AG09309 (cell line): ENCODE data around the gene DDX25.

Experiments
- DNase-seq: peaks from one replicate; pipeline ENCODE4 v3.0.0-alpha.2; 2010; ENCODE audit warnings: low read depth
- H3K4me3 ChIP-seq: 2 replicates; pipeline ENCODE4 v1.5.1; 2011; ENCODE audit warnings: mild to moderate bottlenecking, low read depth, low read length, moderate library complexity; ENCODE audit not compliant: control insufficient read depth
- TF ChIP-seq, protein P1 (sequence below): IDR thresholded peaks from 2 replicates; pipeline ENCODE4 v1.5.1; 2011; ENCODE audit warnings: mild to moderate bottlenecking, low read depth, low read length, inconsistent platforms; ENCODE audit not compliant: insufficient read depth, control insufficient read depth; ENCODE audit errors: missing control alignments

The DDX25 gene

DNA sequence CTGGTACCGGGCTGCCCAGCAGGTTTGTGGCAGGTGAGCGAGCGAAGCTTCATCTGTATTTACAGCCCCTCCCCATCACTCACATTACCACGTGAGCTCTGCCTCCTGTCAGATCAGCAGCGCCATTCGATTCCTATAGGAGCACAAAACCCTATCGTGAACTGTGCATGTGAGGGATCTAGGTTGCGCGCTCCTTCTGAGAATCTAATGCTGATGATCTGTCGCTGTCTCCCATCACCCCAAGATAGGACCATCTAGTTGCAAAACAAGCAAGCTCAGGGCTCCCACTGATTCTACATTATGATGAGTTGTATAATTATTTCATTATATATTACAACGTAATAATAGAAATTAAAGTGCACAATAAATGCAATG lies 25.8 kb downstream of the DDX25 start:
- no peak for DNase-seq
- no peak overlapping the region for H3K4me3 ChIP-seq
- TF ChIP-seq, protein P1, sequence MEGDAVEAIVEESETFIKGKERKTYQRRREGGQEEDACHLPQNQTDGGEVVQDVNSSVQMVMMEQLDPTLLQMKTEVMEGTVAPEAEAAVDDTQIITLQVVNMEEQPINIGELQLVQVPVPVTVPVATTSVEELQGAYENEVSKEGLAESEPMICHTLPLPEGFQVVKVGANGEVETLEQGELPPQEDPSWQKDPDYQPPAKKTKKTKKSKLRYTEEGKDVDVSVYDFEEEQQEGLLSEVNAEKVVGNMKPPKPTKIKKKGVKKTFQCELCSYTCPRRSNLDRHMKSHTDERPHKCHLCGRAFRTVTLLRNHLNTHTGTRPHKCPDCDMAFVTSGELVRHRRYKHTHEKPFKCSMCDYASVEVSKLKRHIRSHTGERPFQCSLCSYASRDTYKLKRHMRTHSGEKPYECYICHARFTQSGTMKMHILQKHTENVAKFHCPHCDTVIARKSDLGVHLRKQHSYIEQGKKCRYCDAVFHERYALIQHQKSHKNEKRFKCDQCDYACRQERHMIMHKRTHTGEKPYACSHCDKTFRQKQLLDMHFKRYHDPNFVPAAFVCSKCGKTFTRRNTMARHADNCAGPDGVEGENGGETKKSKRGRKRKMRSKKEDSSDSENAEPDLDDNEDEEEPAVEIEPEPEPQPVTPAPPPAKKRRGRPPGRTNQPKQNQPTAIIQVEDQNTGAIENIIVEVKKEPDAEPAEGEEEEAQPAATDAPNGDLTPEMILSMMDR = no peak

DNA sequence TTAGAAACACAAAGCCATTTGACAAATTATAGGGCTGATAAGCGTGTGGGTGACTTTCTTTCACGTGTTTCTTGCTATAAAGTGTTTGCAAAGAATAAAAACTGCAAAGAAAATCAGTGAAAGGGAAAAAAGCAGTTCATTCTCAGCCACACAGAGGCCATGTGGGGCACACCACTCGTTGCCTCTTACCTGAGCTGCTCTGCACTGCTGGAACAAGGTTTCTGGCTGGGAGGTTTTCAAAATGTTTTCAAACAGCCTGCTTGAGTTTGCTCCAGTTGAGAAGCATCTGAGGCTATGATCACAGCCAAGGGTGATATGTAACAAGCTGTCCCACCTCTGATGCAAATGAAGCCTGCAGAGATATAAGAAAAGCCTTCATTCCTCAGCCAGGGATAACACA lies 26.8 kb downstream of the DDX25 start:
- no peak overlapping the region for H3K4me3 ChIP-seq
- TF ChIP-seq, protein P1 = no peak
- DNase-seq = no peak

DNA sequence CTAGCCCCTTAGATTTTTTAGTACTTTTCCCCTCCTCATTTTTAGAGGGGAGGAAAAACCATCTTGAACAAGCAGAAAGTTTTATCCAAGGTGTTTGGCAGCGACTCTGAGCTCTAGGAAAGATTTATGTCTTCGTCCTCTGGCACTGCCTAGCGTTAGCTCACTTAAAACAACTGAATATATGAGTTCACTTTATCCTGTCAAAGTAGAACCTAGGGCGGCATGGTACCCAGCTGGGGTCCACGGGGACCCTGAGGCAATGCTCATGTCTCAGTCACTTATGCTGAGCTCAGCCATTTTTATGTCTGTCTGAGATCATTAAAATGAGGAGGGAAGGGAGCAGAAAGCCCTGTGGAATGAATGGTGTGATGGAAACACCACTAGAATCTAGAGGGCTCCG lies 27.4 kb downstream of the DDX25 start:
- TF ChIP-seq, protein P1 = no peak
- no peak overlapping the region for H3K4me3 ChIP-seq
- DNase-seq = no peak

DNA sequence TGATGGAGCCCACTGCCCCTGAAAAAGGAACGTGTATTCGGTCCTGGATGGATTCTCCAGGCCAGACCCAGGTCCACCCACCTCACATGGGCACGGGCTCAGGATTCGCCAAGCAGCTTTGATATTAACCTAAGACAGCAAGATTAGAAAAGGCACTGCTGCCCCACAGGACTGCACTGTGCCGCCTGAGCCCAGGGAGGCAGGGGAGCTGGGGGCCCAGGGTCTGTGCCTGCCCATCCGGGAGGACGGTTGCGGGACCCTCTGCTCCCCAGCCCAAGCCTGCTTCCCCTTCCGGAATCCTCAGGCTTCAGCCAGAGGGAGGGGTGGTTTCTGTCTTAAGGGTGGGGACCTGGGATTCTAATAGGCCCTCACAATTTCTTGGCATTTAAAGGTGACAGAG lies 28.0 kb downstream of the DDX25 start:
- TF ChIP-seq, protein P1 = no peak
- DNase-seq = no peak
- no peak overlapping the region for H3K4me3 ChIP-seq

DNA sequence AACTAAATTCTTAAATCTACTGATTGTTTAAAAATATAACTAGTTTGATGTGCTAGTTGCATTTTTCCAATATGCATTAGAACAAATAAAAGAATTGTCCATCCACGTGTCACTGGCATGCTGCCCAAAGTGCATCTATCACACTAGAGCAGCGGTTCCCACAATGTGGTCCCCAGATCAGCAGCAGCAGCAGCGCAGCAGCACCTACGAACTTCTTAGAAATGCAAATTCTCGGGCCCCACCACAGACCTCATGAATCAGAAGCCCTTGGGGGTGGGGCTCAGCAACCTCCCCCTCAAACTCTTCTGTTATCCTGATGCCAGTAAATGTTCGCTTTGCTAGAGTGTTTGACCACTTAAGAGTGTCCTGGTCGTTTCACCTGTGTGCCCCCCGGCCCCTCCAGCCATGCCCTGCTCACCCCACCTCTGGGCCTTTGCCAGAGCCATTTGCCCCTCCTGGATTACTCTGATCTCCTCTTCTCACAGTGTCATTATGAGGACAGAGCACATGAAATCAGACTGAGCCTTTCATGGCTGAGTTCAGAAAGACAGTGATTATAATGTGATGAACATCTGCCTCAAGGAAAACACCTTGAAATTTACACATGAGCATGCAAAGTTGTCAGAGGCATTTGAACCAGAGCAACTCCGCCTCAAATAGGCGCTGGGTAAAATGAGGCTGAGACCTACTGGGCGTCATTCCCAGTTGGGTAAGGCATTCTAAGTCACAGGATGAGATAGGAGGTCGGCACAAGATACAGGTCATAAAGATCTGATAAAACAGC lies 28.9 kb downstream of the DDX25 start:
- TF ChIP-seq, protein P1 = no peak
- no peak overlapping the region for H3K4me3 ChIP-seq
- DNase-seq = no peak

DNA sequence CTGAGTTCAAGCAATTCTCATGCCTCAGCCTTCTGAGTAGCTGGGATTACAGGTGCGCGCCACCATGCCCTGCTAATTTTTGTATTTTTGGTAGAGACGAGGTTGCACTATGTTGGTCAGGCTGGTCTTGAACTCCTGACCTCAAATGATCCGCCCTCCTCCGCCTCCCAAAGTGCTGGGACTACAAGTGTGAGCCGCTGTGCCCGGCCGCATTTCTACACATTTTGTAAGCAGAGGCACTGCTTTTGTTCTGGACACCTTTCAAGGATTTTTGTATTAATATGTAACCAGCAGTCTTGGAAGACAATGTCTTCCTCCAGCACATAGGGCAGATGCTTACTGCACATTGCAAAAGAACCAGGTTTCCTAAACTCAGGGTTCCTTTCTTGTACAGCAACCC lies 30.2 kb downstream of the DDX25 start:
- H3K4me3 ChIP-seq = no peak overlapping the region
- DNase-seq = no peak
- TF ChIP-seq, protein P1 = no peak
